Measurements from ENCODE around the gene FOXN3.

- no peak for TF ChIP-seq EP300 (IDR thresholded peaks at IDR 0.05; ENCODE audit: borderline replicate concordance in 1 of 2, low read depth in 1 of 2, low read length in 1 of 2)
- TF ChIP-seq CTCF (IDR thresholded peaks at IDR 0.05), result no peak
- no peak for TF ChIP-seq GABPA (IDR thresholded peaks at IDR 0.05; ENCODE audit: low read depth)
- TF ChIP-seq RAD21 (IDR thresholded peaks at IDR 0.05; ENCODE audit: low read length), result no peak
- no peak for TF ChIP-seq RXRA (IDR thresholded peaks at IDR 0.05; ENCODE audit: borderline replicate concordance, low read depth)
- TF ChIP-seq EZH2phosphoT487 (IDR thresholded peaks at IDR 0.05; ENCODE audit: borderline replicate concordance, low read depth), result no peak
- no peak for TF ChIP-seq RFX5 (IDR thresholded peaks at IDR 0.05; ENCODE audit: low read length)
- no peak for TF ChIP-seq JUND (IDR thresholded peaks at IDR 0.05)
- TF ChIP-seq REST (IDR thresholded peaks at IDR 0.05; ENCODE audit: low read depth, low read length), result no peak
- no peak for TF ChIP-seq TCF12 (IDR thresholded peaks at IDR 0.05)
- no peak for TF ChIP-seq TAF1 (IDR thresholded peaks at IDR 0.05; ENCODE audit: borderline replicate concordance, low read depth, low read length)
- TF ChIP-seq, protein P1, sequence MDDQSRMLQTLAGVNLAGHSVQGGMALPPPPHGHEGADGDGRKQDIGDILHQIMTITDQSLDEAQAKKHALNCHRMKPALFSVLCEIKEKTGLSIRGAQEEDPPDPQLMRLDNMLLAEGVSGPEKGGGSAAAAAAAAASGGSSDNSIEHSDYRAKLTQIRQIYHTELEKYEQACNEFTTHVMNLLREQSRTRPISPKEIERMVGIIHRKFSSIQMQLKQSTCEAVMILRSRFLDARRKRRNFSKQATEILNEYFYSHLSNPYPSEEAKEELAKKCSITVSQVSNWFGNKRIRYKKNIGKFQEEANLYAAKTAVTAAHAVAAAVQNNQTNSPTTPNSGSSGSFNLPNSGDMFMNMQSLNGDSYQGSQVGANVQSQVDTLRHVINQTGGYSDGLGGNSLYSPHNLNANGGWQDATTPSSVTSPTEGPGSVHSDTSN (IDR thresholded peaks at IDR 0.05), result no peak
Measured at GRCh38 chr14:89310211-89310610, 106.8 kb downstream of the FOXN3 start.

All from SK-N-SH (cell line).